HG03039 (cell line): ENCODE results near the gene RNASE2.
"Not testable (repeated sequence)": the region's sequence is repeated elsewhere in the genome, so short reads cannot be mapped to it uniquely, and the experiment has no call there.

Experiments
- ATAC-seq: cut with Tn5 transposase; IDR thresholded peaks from one replicate; pipeline ENCODE4 v1.9.1; 2021; ENCODE audit warnings: mild to moderate bottlenecking, moderate library complexity; ENCODE audit not compliant: unreplicated experiment

The RNASE2 gene

GRCh38 chr14:20954736-20955537, at the start of gene RNASE2:
Gene RNASE2 (plus strand): TSS chr14:20955487. CDS start chr14:20955772, 285 bp downstream.
- not testable (repeated sequence) for ATAC-seq

- no peak for ATAC-seq
These were observed 49.6 kb upstream of the RNASE2 start for GRCh38 chr14:20905676-20906075.

GRCh38 chr14:20907214-20907613, 48.1 kb upstream of the RNASE2 start:
- no peak for ATAC-seq

GRCh38 chr14:20910822-20911221, 44.5 kb upstream of the RNASE2 start:
- not testable (repeated sequence) for ATAC-seq

- not testable (repeated sequence) for ATAC-seq
These were observed 36.1 kb upstream of the RNASE2 start for GRCh38 chr14:20919038-20919756.

GRCh38 chr14:20923766-20924297, 31.5 kb upstream of the RNASE2 start:
- not testable (repeated sequence) for ATAC-seq

- ATAC-seq, result no peak
These were observed 21.0 kb upstream of the RNASE2 start for GRCh38 chr14:20934148-20934762.

- no peak for ATAC-seq
These were observed 19.8 kb upstream of the RNASE2 start for GRCh38 chr14:20935303-20935984.

- not testable (repeated sequence) for ATAC-seq
These were observed 10.1 kb upstream of the RNASE2 start for GRCh38 chr14:20945146-20945545.

GRCh38 chr14:20946707-20947106, 8.6 kb upstream of the RNASE2 start:
- ATAC-seq, result not testable (repeated sequence)

- not testable (repeated sequence) for ATAC-seq
These were observed 219 bp downstream of the RNASE2 start for GRCh38 chr14:20955538-20955873.

- ATAC-seq, result no peak
These were observed 1.2 kb downstream of the RNASE2 start for GRCh38 chr14:20956376-20956976.

- ATAC-seq, result not testable (repeated sequence)
These were observed 3.7 kb downstream of the RNASE2 start for GRCh38 chr14:20958946-20959345.

GRCh38 chr14:20969336-20969735, 14.0 kb downstream of the RNASE2 start:
- ATAC-seq, result no peak

- no peak for ATAC-seq
These were observed 15.3 kb downstream of the RNASE2 start for GRCh38 chr14:20970647-20970982.

GRCh38 chr14:20970983-20971704, 15.9 kb downstream of the RNASE2 start:
- ATAC-seq, result peak; percentile 93

GRCh38 chr14:20971705-20972021, 16.4 kb downstream of the RNASE2 start:
- no peak for ATAC-seq

- no peak for ATAC-seq
These were observed 18.2 kb downstream of the RNASE2 start for GRCh38 chr14:20973501-20973900.

GRCh38 chr14:20976291-20976690, 21.0 kb downstream of the RNASE2 start:
- no peak for ATAC-seq

- no peak for ATAC-seq
These were observed 23.4 kb downstream of the RNASE2 start for GRCh38 chr14:20978687-20979086.
